ENCODE data around the gene ACADSB.

The ACADSB gene

GRCh38 chr10:123103944-123104343, 95.1 kb downstream of the ACADSB start:
- FAIRE-seq, result no peak

Data from TTC549 (cell line).